CD4-positive, alpha-beta memory T cell (primary cell): Measurements from ENCODE around the gene PARP8. TPM values are rescaled to one million over a fixed set of nuclear protein-coding genes. Genes with fewer than 3 reads are reported as not detected.
"Not testable (repeated sequence)": the region's sequence is repeated elsewhere in the genome, so short reads cannot be mapped to it uniquely, and the experiment has no call there.

Experiments used
- CTCF ChIA-PET: fragments of 350-600 bp; sonication (Branson Sonifier 250); formaldehyde crosslinking; loops from one replicate; lab custom pipeline; 2021; ENCODE audit warnings: inconsistent platforms; ENCODE audit not compliant: partially characterized antibody; lab: Charles Lee
- POLR2A ChIA-PET: fragments of 350-600 bp; sonication (Branson Sonifier 250); formaldehyde crosslinking; loops from one replicate; lab custom pipeline; 2021; ENCODE audit not compliant: partially characterized antibody; lab: Charles Lee
- DNase-seq, 5 donors: peaks; one replicate each; pipeline versions ENCODE4 v3.0.0 to v3.0.0-alpha.2; 2020 to 2022; ENCODE audit warnings: mixed read lengths in 1 of 5
- H3K27ac ChIP-seq: one replicate; pipeline ENCODE4 v1.7.0; 2013; ENCODE audit warnings: low read depth, low read length
- H3K27me3 ChIP-seq: 2 replicates; pipeline ENCODE4 v1.7.0; 2013; ENCODE audit warnings: mild to moderate bottlenecking, low read length, moderate library complexity; ENCODE audit not compliant: insufficient read depth
- H3K36me3 ChIP-seq: 2 replicates; pipeline ENCODE4 v1.7.0; 2013; ENCODE audit warnings: mild to moderate bottlenecking, low read length, moderate library complexity; ENCODE audit not compliant: insufficient read depth
- H3K4me1 ChIP-seq: 2 replicates; pipeline ENCODE4 v1.7.0; 2013; ENCODE audit warnings: mild to moderate bottlenecking, low read length, moderate library complexity; ENCODE audit not compliant: insufficient read depth
- H3K4me3 ChIP-seq, 2 donors: one replicate each; pipeline ENCODE4 v1.7.0; 2013; ENCODE audit warnings: low read length in 2 of 2, mild to moderate bottlenecking in 1 of 2
- H3K9me3 ChIP-seq, 2 donors: one replicate each; pipeline ENCODE4 v1.7.0; 2013; ENCODE audit warnings: low read length in 2 of 2, control low read depth in 1 of 2; ENCODE audit not compliant: control insufficient read depth in 1 of 2
- H3K27ac Mint-ChIP-seq, 7 donors: one replicate each; pipeline ENCODE4 v1.8.0; 2020 to 2021; ENCODE audit warnings: mixed read lengths in 7 of 7, mild to moderate bottlenecking in 6 of 7, inconsistent platforms in 3 of 7, moderate library complexity in 3 of 7
- H3K27me3 Mint-ChIP-seq, 2 donors: one replicate each; pipeline ENCODE4 v1.8.0; 2020 to 2021; ENCODE audit warnings: mixed read lengths in 2 of 2
- H3K36me3 Mint-ChIP-seq, 2 donors: one replicate each; pipeline ENCODE4 v1.8.0; 2020 to 2021; ENCODE audit warnings: mixed read lengths in 2 of 2, inconsistent platforms in 1 of 2, mild to moderate bottlenecking in 1 of 2
- H3K4me1 Mint-ChIP-seq, 4 donors: one replicate each; pipeline ENCODE4 v1.8.0; 2020 to 2021; ENCODE audit warnings: mixed read lengths in 4 of 4, mild to moderate bottlenecking in 1 of 4
- H3K4me3 Mint-ChIP-seq, 8 donors: one replicate each; pipeline ENCODE4 v1.8.0; 2020 to 2021; ENCODE audit warnings: mixed read lengths in 8 of 8, mild to moderate bottlenecking in 7 of 8, moderate library complexity in 6 of 8, inconsistent platforms in 3 of 8
- H3K9me3 Mint-ChIP-seq, 8 donors: one replicate each; pipeline ENCODE4 v1.8.0; 2020 to 2021; ENCODE audit warnings: mixed read lengths in 8 of 8, mild to moderate bottlenecking in 5 of 8, inconsistent platforms in 3 of 8, moderate library complexity in 1 of 8
- intact Hi-C: fragments of 100-400 bp; cut with micrococcal nuclease; formaldehyde crosslinking; loops from one replicate; pipeline ENCODE4 v1.15.1; 2023
- polyA plus RNA-seq, 2 donors: library from polyadenylated mRNA; unstranded; fragments of 300-500 nt; fragmentation: Illumina TruSeq; gene quantifications; one replicate each; pipeline ENCODE4 v1.2.3, GENCODE V29; 2021
- total RNA-seq, 2 experiments: library from RNA; stranded (reverse); gene quantifications; one replicate each; pipeline ENCODE4 v1.2.3, GENCODE V29; 2021

PARP8 gene
- total and polyA plus RNA-seq, 4 experiments from 2014 or later = 89.5 to 184 (median 136) TPM

- H3K9me3 ChIP-seq, H3K36me3 ChIP-seq, H3K27me3 Mint-ChIP-seq, DNase-seq, H3K27me3 ChIP-seq, CTCF ChIA-PET, intact Hi-C loops, H3K27ac ChIP-seq, H3K4me3 ChIP-seq, H3K9me3 Mint-ChIP-seq: not testable (repeated sequence)
- POLR2A ChIA-PET = interaction anchor here (1.6 kb wide), 1 partner anchor 55 kb away, joined by 3 read pairs; no protein-coding TSS in a partner anchor
- peaks cover 91% of the 10 kb centered on the region for H3K4me1 ChIP-seq
- Mint-ChIP-seq H3K36me3 (peaks cover 35 to 50% of the 10 kb centered on the region in 2 donors), H3K4me3 (peak overlapping the region in 6 of 8 donors; percentile 13 to 77 (median 40)), H3K4me1 (peaks cover 58 to 87% (median 72%) of the 10 kb centered on the region in 4 donors), H3K27ac (peak overlapping the region in 6 of 7 donors; percentile 19 to 78 (median 69))
These were observed 13.1 kb downstream of the PARP8 start for GRCh38 chr5:50679554-50679953.

- Mint-ChIP-seq H3K27me3 (no peaks in the 10 kb centered on the region), H3K4me1 (peaks cover 38 to 76% (median 54%) of the 10 kb centered on the region in 4 donors), H3K36me3 (peaks cover 45 to 63% of the 10 kb centered on the region in 2 donors), H3K27ac (no peak overlapping the region), H3K9me3 (peaks cover 0 to 14% (median 3%) of the 10 kb centered on the region in 8 donors), H3K4me3 (peak overlapping the region in 1 of 8 donors; percentile 30)
- Histone ChIP-seq H3K9me3 (no peaks in the 10 kb centered on the region), H3K4me3 (no peak overlapping the region), H3K27me3 (no peaks in the 10 kb centered on the region), H3K27ac (no peak overlapping the region), H3K36me3 (no peaks in the 10 kb centered on the region), H3K4me1 (peaks cover 68% of the 10 kb centered on the region)
- ChIA-PET CTCF (interaction anchor here (1.1 to 1.2 kb wide), 2 partner anchors 40 to 58 kb away, joined by 3 read pairs; no protein-coding TSS in a partner anchor), POLR2A (interaction anchor here (1.1 to 1.4 kb wide), 2 partner anchors 17 to 18 kb away, joined by 4 read pairs; no protein-coding TSS in a partner anchor)
- no peak for DNase-seq
- intact Hi-C loops = no loop called here
These were observed 18.3 kb downstream of the PARP8 start for GRCh38 chr5:50684721-50685120.

GRCh38 chr5:50687548-50687947 is 21.1 kb downstream of the PARP8 start:
- H3K27ac Mint-ChIP-seq = peak overlapping the region; percentile 39 to 88 (median 73)
- no peaks in the 10 kb centered on the region for H3K27me3 Mint-ChIP-seq
- H3K4me1 Mint-ChIP-seq = peaks cover 12 to 50% (median 40%) of the 10 kb centered on the region in 4 donors
- H3K4me3 Mint-ChIP-seq = peak overlapping the region in 5 of 8 donors; percentile 5 to 53 (median 29)
- Histone ChIP-seq H3K27me3 (no peaks in the 10 kb centered on the region), H3K9me3 (no peaks in the 10 kb centered on the region), H3K4me3 (no peak overlapping the region), H3K36me3 (no peaks in the 10 kb centered on the region), H3K27ac (no peak overlapping the region), H3K4me1 (peaks cover 68% of the 10 kb centered on the region)
- peaks cover 0 to 14% (median 3%) of the 10 kb centered on the region in 8 donors for H3K9me3 Mint-ChIP-seq
- CTCF ChIA-PET = no interaction called here
- POLR2A ChIA-PET = no interaction called here
- no peak for DNase-seq
- intact Hi-C loops = no loop called here
- H3K36me3 Mint-ChIP-seq = peaks cover 45 to 52% of the 10 kb centered on the region in 2 donors

GRCh38 chr5:50691399-50692016 is 25.1 kb downstream of the PARP8 start:
- Histone ChIP-seq H3K36me3 (no peaks in the 10 kb centered on the region), H3K4me3 (no peak overlapping the region), H3K9me3 (no peaks in the 10 kb centered on the region), H3K4me1 (peaks cover 78% of the 10 kb centered on the region), H3K27ac (no peak overlapping the region), H3K27me3 (no peaks in the 10 kb centered on the region)
- Mint-ChIP-seq H3K27me3 (no peaks in the 10 kb centered on the region), H3K36me3 (peaks cover 29 to 43% of the 10 kb centered on the region in 2 donors), H3K4me3 (no peak overlapping the region), H3K27ac (no peak overlapping the region), H3K4me1 (peaks cover 26 to 42% (median 35%) of the 10 kb centered on the region in 4 donors), H3K9me3 (peaks cover 0 to 4% (median 0%) of the 10 kb centered on the region in 8 donors)
- intact Hi-C loops = loop anchor here (10.0 kb wide), 1 partner anchor 53 kb away; no protein-coding TSS in a partner anchor
- CTCF ChIA-PET = no interaction called here
- no peak for DNase-seq
- POLR2A ChIA-PET = interaction anchor here (1.4 kb wide), 1 partner anchor 12 kb away, joined by 4 read pairs; no protein-coding TSS in a partner anchor

DNA sequence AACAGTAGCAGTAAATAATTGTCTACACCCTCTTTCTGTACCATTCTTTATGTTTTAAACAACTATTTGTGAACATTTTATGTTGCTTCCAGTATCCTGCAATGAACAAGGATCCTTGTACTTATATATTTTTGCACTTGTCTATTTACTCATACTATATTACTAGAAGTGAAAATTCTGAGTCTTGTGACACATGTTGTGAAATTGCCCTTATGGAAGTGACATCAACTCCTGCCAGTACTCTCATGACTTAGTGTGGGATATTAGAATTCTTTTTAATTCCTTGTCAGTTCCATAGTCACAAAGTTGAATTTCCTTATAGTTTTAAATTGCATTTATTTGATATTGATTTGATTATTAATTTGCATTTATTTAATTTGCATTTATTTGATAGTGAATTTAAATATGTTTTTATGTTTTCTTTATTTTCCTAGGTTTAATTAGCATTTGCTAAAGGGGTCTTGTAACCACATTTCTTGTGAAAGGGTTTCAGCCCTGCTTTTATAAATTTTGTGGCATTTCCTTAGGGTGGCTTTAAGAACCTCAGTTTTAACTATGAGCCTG is 27.7 kb downstream of the PARP8 start:
- Mint-ChIP-seq H3K9me3 (no peaks in the 10 kb centered on the region), H3K4me3 (peak overlapping the region in 3 of 8 donors; percentile 36 to 69 (median 49)), H3K4me1 (peaks cover 37 to 48% (median 38%) of the 10 kb centered on the region in 4 donors), H3K27me3 (no peaks in the 10 kb centered on the region), H3K36me3 (peaks cover 28 to 37% of the 10 kb centered on the region in 2 donors), H3K27ac (peak overlapping the region in 5 of 7 donors; percentile 58 to 85 (median 72))
- ChIA-PET POLR2A (interaction anchor here (1.3 kb wide), 1 partner anchor 27 kb away, joined by 3 read pairs; no protein-coding TSS in a partner anchor), CTCF (no interaction called here)
- no peak overlapping the region for H3K27ac ChIP-seq
- H3K27me3 ChIP-seq = no peaks in the 10 kb centered on the region
- H3K36me3 ChIP-seq = no peaks in the 10 kb centered on the region
- peaks cover 90% of the 10 kb centered on the region for H3K4me1 ChIP-seq
- H3K4me3 ChIP-seq = no peak overlapping the region
- DNase-seq = no peak
- intact Hi-C loops = loop anchor here (10.0 kb wide), 1 partner anchor 51 kb away; no protein-coding TSS in a partner anchor
- no peaks in the 10 kb centered on the region for H3K9me3 ChIP-seq

GRCh38 chr5:50694626-50695025 is 28.2 kb downstream of the PARP8 start:
- H3K27me3 ChIP-seq, H3K27me3 Mint-ChIP-seq, DNase-seq, H3K27ac ChIP-seq, H3K9me3 ChIP-seq, H3K36me3 ChIP-seq, H3K4me3 ChIP-seq, H3K9me3 Mint-ChIP-seq, CTCF ChIA-PET: not testable (repeated sequence)
- intact Hi-C loops = loop anchor here (10.0 kb wide), 1 partner anchor 50 kb away; no protein-coding TSS in a partner anchor
- Mint-ChIP-seq H3K36me3 (peaks cover 28 to 39% of the 10 kb centered on the region in 2 donors), H3K4me3 (peak overlapping the region in 4 of 8 donors; percentile 24 to 69 (median 42)), H3K4me1 (peaks cover 39 to 53% (median 44%) of the 10 kb centered on the region in 4 donors), H3K27ac (peak overlapping the region; percentile 44 to 85 (median 72))
- peaks cover 91% of the 10 kb centered on the region for H3K4me1 ChIP-seq
- POLR2A ChIA-PET = interaction anchor here (1.3 kb wide), 1 partner anchor 26 kb away, joined by 3 read pairs; no protein-coding TSS in a partner anchor
